Body of pancreas (tissue), 4 donors: ENCODE data around the gene SRRM2.

Experiments
- POLR2A ChIP-seq, 3 donors: fragments of 450-650 bp; IDR thresholded peaks; one replicate each; pipeline ENCODE4 v1.6.1; 2016; ENCODE audit warnings: antibody characterized with exemption in 3 of 3, mild to moderate bottlenecking in 2 of 3
- TF ChIP-seq, protein P1 (sequence below), 7 experiments: fragments of 450-650 bp in 4 of 7; fragments of 200-600 bp in 3 of 7; sonication (generic) in 3 of 7; IDR thresholded peaks; one replicate each; pipeline ENCODE4 v1.5.1; 2016 to 2019; ENCODE audit warnings: antibody characterized with exemption in 7 of 7

DNA sequence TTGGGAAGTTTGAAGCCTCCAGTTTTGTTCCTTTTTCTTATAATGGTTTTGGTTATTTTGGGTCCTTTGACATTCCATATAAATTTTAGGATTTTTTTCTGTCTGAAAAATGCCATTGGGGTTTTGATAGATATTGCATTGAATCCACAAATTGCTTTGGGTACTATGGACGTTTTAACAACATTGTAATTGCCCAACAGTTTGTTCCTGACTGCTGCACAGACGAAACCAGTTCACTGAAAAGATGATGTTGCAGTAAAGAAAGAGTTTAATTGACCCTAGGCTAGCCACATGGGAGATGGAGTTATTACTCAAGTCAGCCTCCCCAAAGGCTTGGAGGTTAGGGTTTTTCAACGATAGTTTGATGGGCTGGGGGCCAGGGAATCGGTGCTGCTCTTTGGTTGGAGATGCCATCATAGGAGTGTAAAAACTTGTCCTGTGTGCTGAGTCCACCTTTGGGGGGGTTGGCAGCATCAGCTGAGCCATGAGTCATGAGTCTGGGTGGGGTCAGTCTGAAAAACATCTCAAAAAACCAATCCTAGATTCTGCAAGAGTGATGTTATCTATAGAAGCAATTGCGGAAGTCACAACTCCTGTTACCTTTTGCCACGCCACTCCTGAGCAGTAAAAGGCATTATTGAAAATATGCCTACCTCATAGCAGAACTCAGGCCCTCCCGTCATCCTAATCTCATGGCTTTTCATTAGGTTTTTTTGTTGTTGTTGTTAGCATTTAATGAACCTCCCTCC lies 43.1 kb downstream of the SRRM2 start:
- TF ChIP-seq, protein P1, sequence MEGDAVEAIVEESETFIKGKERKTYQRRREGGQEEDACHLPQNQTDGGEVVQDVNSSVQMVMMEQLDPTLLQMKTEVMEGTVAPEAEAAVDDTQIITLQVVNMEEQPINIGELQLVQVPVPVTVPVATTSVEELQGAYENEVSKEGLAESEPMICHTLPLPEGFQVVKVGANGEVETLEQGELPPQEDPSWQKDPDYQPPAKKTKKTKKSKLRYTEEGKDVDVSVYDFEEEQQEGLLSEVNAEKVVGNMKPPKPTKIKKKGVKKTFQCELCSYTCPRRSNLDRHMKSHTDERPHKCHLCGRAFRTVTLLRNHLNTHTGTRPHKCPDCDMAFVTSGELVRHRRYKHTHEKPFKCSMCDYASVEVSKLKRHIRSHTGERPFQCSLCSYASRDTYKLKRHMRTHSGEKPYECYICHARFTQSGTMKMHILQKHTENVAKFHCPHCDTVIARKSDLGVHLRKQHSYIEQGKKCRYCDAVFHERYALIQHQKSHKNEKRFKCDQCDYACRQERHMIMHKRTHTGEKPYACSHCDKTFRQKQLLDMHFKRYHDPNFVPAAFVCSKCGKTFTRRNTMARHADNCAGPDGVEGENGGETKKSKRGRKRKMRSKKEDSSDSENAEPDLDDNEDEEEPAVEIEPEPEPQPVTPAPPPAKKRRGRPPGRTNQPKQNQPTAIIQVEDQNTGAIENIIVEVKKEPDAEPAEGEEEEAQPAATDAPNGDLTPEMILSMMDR (IDR thresholded peaks at IDR 0.05), result no peak
- TF ChIP-seq POLR2A (IDR thresholded peaks at IDR 0.05), result no peak
